Panc1 (cell line): ENCODE measurements around the gene KRT85.

Experiments
- CTCF ChIP-seq: fragments of 450-650 bp; IDR thresholded peaks from 2 replicates; pipeline ENCODE4 v1.5.1; 2017; ENCODE audit warnings: mild to moderate bottlenecking
- POLR2AphosphoS5 ChIP-seq: IDR thresholded peaks from 2 replicates; pipeline ENCODE4 v1.6.1; 2012; ENCODE audit warnings: mild to moderate bottlenecking, low read depth, low read length, moderate library complexity
- REST ChIP-seq, 2 experiments: IDR thresholded peaks; 2 replicates each; pipeline ENCODE4 v1.6.1; 2011 to 2012; ENCODE audit warnings: low read depth in 2 of 2, control low read depth in 1 of 2, low read length in 1 of 2, mild to moderate bottlenecking in 1 of 2, moderate library complexity in 1 of 2; ENCODE audit not compliant: insufficient read depth in 1 of 2
- TCF7L2 ChIP-seq: IDR thresholded peaks from 2 replicates; pipeline ENCODE4 v1.6.1; 2011; ENCODE audit warnings: mild to moderate bottlenecking, low read depth, low read length, inconsistent platforms

- TF ChIP-seq CTCF (no peak), REST (IDR thresholded peaks at IDR 0.05; ENCODE audit: insufficient read depth in 1 of 2, low read depth in 2 of 2, low read length in 1 of 2) (no peak), POLR2AphosphoS5 (no peak), TCF7L2 (no peak)
These were observed 23.7 kb downstream of the KRT85 start for GRCh38 chr12:52343550-52343949.
